DMS153 treated with DMSO at 0.1 percent for 48 hours (cell line): ENCODE data around the gene CADM1.

Experiments used
- DNase-seq: peaks from one replicate; lab custom pipeline; 2025; ENCODE audit not compliant: unreplicated experiment; lab: John Stamatoyannopoulos, UW

The CADM1 gene

GRCh38 chr11:115363426-115363825 lies 140.8 kb downstream of the CADM1 start:
- DNase-seq, result no peak

GRCh38 chr11:115362997-115363396 lies 141.2 kb downstream of the CADM1 start:
- DNase-seq, result no peak

GRCh38 chr11:115361025-115361424 lies 143.2 kb downstream of the CADM1 start:
- DNase-seq, result no peak

- DNase-seq, result no peak
Observed at GRCh38 chr11:115360186-115360824, 143.9 kb downstream of the CADM1 start.

- DNase-seq, result no peak
Observed at GRCh38 chr11:115357066-115357465, 147.1 kb downstream of the CADM1 start.

GRCh38 chr11:115352805-115353485 lies 151.3 kb downstream of the CADM1 start:
- DNase-seq, result no peak

- no peak for DNase-seq
Observed at GRCh38 chr11:115349335-115350017, 154.7 kb downstream of the CADM1 start.

GRCh38 chr11:115348416-115348815 lies 155.8 kb downstream of the CADM1 start:
- no peak for DNase-seq

- DNase-seq, result no peak
Observed at GRCh38 chr11:115347106-115347505, 157.1 kb downstream of the CADM1 start.

GRCh38 chr11:115345840-115346239 lies 158.4 kb downstream of the CADM1 start:
- no peak for DNase-seq

GRCh38 chr11:115345361-115345760 lies 158.9 kb downstream of the CADM1 start:
- DNase-seq, result no peak

GRCh38 chr11:115344846-115345245 lies 159.4 kb downstream of the CADM1 start:
- DNase-seq, result no peak

- no peak for DNase-seq
Observed at GRCh38 chr11:115342142-115342541, 162.1 kb downstream of the CADM1 start.

GRCh38 chr11:115340874-115341273 lies 163.3 kb downstream of the CADM1 start:
- no peak for DNase-seq

GRCh38 chr11:115338476-115338875 lies 165.7 kb downstream of the CADM1 start:
- DNase-seq, result no peak

- DNase-seq, result peak; percentile 37
Observed at GRCh38 chr11:115334932-115335788, 169.1 kb downstream of the CADM1 start.

GRCh38 chr11:115333949-115334348 lies 170.3 kb downstream of the CADM1 start:
- DNase-seq, result no peak

- no peak for DNase-seq
Observed at GRCh38 chr11:115333121-115333520, 171.1 kb downstream of the CADM1 start.

GRCh38 chr11:115330684-115331482 lies 173.3 kb downstream of the CADM1 start:
- no peak for DNase-seq

GRCh38 chr11:115326526-115326925 lies 177.7 kb downstream of the CADM1 start:
- no peak for DNase-seq
